Transverse colon (tissue), 4 donors: ENCODE data around the gene TXNRD3.

Source experiments
- CTCF ChIP-seq, 5 experiments: fragments of 200-600 bp in 3 of 5; fragments of 450-650 bp in 2 of 5; sonication (generic) in 3 of 5; IDR thresholded peaks; 1 replicate in 2 of 5; 2 replicates in 3 of 5; pipeline ENCODE4 v1.5.1; 2016 to 2017; ENCODE audit warnings: antibody characterized with exemption in 5 of 5, inconsistent platforms in 3 of 5, mild to moderate bottlenecking in 2 of 5, moderate library complexity in 1 of 5
- EP300 ChIP-seq: sonication (generic); formaldehyde crosslinking; IDR thresholded peaks from one replicate; pipeline ENCODE4 v1.6.1; 2017; ENCODE audit warnings: antibody characterized with exemption, low read depth
- POLR2A ChIP-seq: fragments of 450-650 bp; IDR thresholded peaks from one replicate; pipeline ENCODE4 v1.6.1; 2016; ENCODE audit warnings: antibody characterized with exemption, mild to moderate bottlenecking, moderate library complexity
- POLR2AphosphoS5 ChIP-seq, 3 donors: sonication (generic); formaldehyde crosslinking; IDR thresholded peaks; one replicate each; pipeline ENCODE4 v1.6.1; 2016; ENCODE audit warnings: antibody characterized with exemption in 3 of 3

DNA sequence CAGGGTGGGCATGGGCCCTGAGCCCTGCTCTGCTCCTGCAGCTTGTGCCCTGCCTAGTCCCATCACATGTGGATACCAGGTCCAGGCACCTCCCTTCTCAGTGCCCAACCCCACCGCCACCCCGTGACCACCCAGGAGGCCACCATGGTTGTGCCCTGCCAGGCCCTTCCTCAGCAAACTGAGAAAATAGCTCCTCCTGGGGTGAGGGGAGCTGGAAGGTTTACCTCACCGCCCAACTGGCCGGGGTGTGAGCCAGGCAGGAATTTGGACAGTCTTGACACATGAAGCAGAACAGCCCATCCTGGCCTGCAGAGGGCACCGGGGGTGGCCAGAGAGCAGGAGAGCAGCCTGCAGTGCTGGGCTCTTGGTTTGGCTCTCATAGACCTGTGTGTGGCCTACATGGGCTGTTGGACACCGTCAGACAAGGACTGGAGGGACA, 84.8 kb downstream of the TXNRD3 start:
- TF ChIP-seq CTCF (IDR thresholded peaks at IDR 0.05) (no peak), POLR2A (no peak), EP300 (no peak), POLR2AphosphoS5 (IDR thresholded peaks at IDR 0.05) (no peak)
